Stimulated activated CD8-positive, alpha-beta memory T cell treated with anti-CD3 and anti-CD28 coated beads, Interleukin-7, amount 100 ng/mL, for 48 hours (primary cell): Measurements from ENCODE around the gene ACOX1.

ENCODE experiments used
- DNase-seq, 2 donors: peaks; one replicate each; pipeline ENCODE4 v3.0.0-alpha.2; 2020; ENCODE audit warnings: low read depth in 1 of 2; ENCODE audit errors: extremely low read depth in 1 of 2

ACOX1 gene

DNA sequence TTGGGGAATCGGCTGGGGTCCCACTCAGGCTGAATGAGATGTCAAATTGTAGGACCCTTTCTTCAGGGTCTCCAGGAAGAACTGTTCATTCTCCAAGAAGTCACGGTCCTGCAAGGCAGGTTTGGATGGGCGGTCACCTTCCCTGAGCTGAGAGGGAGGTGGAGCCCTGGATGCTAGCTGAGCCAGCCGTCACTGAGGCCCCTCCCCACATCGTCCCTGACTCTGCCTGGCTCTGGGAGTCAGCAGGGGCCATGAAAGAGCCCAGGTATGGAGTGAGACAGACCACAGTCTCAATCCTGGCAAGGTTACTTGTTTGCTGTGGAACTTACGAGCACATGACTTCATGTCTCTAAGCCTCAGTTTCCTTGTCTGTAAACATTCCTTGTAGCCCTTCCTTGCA, 68.3 kb downstream of the ACOX1 start:
- DNase-seq, result no peak

DNA sequence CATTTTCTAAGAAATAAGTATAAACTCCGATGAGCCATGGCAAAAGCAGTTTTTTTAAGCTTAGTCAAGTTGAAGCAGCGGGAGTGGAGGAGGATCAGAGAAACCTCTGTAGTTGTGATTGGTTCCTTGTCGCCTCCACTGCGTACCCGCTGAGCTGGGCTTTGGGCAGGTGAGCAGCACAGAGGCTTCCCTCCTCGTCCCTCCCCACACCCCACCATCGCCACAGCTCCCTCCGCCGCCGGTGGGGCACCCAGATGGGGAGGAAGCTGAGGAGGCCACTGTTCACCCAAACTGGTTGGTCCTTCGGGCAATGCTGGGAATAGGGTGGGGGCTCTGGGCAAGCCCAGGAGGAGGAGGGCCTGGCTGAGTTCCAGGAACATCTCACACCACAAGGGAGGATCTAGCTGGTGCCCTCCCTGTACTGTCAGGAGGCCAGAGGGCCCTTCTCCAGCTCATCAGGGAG, 69.1 kb downstream of the ACOX1 start:
- DNase-seq, result no peak

DNA sequence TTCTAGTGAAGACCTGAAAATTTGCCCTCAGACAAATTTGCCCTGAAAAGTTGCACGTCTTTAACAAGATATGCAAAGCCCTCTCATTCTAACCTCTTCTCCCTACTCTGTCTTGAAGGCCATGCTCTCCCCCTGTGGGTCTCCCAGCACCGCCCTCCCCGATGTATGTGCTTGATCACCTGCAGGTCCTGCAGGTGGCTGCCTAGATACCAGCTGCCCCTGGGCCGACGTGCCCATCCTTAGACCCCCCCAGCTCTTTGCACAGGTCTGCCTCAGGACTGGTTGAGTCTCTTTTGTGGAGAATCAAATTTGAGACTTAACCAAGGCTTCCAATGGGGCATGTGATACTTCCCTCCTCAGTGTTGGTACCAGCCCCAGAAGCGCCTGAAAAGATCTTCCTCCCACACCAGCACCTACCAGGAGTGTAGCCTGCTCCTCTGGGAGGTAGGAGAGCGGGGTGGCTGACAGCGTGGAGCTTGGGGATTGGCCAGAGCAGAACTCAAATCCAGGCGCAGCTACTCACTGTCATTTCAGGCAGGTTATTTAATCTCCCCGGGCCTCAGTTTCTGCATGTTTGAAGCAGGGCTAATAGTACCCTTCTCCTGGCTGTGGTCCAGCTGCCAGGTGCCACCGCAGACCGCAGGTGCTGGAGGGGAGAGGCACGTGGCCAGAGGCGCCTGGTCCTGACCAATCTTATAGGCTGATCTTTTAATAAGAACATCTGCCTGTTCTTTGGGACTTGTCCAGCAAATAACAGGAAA, 69.7 kb downstream of the ACOX1 start:
- no peak for DNase-seq

DNA sequence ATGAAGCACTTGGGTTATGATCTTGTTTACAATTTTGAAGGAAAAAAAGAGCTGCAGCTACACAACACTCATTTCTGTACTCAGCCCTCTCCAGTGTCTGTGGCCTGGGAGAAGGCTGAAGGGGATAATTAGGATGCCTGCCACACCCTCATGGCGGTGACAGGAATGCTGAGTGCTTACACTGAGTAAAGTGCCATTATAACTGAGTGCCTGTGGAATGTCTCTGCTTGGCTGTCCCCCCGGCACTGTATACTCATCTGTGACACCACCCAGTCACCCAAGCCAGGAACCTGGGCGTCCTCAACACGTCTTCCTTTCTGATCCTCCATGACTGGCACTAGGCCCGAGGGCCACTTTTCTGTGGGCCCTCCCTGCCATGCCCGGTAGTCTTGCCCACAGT, 70.8 kb downstream of the ACOX1 start:
- DNase-seq, result no peak

- no peak for DNase-seq
Measured at GRCh38 chr17:75906143-75906884, 72.7 kb downstream of the ACOX1 start.

- peak; percentile 91 to 96 for DNase-seq
Measured at GRCh38 chr17:75904749-75905521, 74.0 kb downstream of the ACOX1 start, which contains the start of gene MRPL38. MRPL38 (minus strand) TSS chr17:75904884; CDS start chr17:75904875, 9 bp downstream.

GRCh38 chr17:75902406-75902805, 76.6 kb downstream of the ACOX1 start:
- DNase-seq, result no peak

DNA sequence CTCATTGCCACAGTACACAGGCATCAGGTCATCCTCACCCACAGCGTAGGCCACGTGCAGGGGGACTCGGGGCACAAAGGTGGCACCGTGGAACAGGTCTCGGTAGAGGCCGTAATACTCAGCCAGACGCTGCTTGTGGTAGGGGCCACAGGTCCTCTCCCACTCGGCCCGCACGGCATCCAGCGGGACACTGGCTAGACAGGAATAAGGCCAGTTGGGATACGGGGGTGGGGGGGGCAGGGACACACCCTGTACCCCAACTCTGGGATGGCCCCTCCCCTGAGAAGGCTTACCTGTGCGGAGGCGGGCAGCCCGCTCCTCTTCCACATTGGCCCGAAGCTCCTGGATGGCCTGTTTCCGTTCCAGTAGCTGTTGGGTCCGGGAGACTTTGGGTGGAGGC, 77.2 kb downstream of the ACOX1 start:
- no peak for DNase-seq

- no peak for DNase-seq
Measured at GRCh38 chr17:75900691-75901533, 78.1 kb downstream of the ACOX1 start.

DNA sequence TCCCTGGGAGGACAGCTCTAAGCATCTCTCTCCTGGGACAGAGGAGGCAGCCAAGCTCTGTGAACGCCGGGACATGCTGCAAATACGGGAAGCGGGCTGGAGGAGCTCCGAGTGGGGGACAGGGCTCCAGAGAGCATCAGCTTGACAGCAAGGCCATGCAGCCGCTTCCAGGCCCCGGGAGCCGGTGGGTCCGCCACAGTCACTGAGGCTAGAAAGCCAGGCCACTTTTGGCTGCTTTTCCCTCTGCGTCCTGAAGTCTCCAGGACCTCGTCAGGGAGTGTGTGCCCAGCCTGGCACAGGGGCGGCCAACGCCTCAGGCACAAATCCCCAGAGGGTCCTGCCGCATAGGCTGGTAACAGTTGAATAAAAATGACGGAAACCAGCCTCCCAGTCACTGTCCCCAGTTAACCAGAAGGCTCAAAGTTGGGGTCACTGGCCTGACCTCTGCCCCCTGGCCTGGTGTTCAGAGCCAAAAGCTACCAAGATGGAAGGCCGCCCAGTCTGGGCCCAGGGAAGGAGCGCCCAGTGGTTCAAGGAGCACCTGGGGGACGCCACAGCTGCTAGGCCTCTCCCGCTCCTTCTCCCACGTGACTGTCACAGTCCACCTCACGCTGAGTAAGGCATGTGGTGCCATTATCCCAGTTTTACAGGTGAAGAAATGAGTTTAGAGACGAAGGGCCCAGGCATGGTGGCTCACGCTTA, 79.0 kb downstream of the ACOX1 start:
- DNase-seq, result no peak

GRCh38 chr17:75899353-75899752, 79.6 kb downstream of the ACOX1 start:
- DNase-seq, result no peak

- no peak for DNase-seq
Measured at GRCh38 chr17:75898791-75899190, 80.2 kb downstream of the ACOX1 start.

DNA sequence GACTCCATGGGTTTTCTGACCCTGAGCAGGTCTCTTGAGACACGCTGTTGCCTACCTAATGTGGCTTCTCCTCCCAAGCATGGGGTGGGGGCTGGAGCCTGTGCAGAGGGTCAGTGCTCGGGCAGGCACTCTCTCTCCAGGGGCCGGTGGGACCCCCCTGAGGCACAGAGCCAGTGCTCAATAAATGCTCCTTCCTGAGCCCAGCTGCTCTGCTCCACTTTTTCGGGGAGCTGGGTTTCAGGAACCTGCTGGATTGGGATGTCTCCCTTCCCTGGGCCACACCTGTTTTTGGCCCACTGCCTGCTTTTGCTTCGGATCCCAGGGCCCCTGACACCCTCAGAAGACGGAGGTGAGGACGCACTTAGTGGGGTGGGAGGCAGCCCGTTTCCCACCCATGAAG, 80.9 kb downstream of the ACOX1 start:
- DNase-seq, result no peak

DNA sequence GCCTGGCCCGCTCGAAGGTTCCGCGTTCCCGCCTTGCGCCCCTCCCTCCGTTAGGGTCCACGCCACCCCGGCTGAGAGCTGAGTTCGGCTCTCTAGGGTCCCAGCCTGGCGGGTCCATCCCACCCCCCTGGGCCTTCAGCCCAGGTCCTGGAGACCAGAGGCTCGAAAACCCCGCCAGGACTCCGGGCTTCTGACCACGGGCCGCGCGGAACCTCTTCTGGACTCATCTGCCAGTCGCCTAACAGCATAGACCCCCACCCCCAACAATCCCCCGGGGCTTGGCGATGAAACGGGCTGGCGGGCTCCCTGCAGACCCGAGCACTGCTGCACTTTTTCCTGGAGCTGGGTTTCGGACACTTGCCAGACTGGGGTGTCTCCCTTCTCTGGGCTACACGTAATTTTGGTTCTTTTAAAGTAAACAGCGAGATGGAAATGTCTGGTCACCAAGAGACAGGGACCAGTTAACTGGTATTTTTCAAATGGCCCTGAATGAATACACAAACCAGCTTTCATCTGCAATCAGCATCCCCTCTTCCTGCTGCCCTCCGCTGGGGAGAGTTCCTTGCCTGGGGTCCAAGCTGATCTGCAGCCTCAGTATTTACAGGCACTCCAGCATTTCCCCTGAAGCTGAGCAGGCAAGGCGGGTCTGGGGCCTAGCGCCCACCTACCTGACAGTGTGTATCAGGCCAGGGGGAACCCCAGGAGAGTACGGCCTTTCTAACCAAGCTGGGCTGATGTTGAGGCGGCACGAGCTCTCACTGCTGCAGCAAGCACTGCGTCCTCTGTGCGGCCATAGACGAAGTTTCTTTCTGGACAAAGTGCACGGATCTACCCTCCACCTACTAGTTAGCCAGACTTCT, 81.6 kb downstream of the ACOX1 start:
- DNase-seq, result no peak

DNA sequence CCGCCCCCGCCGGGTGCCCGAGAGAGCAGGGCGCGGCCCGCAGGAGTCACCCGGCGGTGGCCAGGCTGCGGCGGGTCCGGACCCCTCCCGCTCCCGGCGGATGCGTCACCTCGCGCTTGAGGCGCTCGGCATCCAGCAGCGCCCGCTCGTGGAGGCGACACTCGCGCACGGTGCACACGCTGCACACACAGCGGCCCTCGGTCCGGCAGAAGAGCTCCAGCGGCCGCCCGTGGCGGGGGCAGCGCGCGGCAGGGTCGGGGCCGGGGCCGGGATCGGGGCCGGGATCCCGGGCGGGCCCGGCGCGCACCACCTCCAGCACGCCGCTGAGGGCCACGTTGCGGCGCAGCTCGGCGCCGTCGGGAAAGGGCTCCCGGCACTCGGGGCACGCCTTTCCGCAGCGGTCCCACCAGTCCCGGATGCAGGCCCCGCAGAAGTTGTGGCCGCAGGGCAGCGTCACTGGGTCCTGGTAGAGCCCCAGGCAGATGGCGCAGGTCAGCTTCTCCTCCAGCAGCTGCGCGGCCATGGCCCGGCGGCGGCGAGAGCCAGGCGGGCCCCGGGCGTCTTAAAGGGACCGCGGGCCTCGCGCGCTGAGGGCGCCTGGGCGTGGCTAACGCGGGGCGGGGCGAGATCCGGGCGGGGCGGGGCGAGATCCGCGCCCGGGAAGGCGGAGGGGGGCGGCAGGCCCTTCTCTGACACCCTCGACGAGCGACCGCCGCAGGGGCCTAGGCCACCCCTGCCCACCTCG, 82.4 kb downstream of the ACOX1 start, which contains the start of gene TRIM65:
Gene TRIM65, minus strand, starts transcription at position 537 of the 745 bp plus-strand sequence. Its CDS starts 14 bp downstream, at position 523.
- peak; percentile 72 to 73 for DNase-seq

DNA sequence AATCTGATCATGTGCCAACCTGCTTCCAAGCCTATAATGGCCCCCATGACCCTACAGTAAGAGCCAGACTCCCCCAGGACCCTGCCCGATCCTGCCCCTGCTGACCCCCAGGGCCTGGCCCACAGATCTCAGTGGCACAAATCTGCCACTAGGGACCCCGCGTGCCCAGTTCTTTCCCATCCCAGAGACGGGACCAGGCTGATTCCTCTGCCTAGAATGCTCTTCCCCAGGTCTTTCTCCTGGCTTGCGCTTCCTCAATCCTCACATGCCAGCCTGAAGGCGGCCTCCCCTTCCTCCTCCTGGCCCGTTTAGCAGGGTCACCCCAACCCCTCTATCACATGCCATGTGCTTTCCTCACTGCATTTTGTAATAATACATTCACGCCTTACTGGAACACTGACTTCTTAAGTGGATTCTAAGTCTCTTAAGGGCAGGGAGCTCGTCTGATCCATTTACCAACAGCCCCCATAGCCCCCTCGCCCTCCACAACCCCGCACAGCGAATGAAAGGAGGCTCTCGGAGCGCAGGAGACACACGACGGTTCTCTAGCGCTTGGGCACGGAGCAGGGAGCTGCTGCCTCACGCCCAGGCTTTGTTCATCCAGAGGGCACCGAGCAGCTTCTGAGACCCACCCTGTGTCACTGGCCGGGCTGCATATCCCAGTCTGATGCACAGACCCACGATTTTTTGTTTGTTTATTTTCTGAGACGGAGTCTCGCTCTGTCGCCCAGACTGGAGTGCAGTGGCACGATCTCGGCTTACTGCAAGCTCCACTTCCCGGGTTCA, 83.4 kb downstream of the ACOX1 start:
- DNase-seq, result no peak

DNA sequence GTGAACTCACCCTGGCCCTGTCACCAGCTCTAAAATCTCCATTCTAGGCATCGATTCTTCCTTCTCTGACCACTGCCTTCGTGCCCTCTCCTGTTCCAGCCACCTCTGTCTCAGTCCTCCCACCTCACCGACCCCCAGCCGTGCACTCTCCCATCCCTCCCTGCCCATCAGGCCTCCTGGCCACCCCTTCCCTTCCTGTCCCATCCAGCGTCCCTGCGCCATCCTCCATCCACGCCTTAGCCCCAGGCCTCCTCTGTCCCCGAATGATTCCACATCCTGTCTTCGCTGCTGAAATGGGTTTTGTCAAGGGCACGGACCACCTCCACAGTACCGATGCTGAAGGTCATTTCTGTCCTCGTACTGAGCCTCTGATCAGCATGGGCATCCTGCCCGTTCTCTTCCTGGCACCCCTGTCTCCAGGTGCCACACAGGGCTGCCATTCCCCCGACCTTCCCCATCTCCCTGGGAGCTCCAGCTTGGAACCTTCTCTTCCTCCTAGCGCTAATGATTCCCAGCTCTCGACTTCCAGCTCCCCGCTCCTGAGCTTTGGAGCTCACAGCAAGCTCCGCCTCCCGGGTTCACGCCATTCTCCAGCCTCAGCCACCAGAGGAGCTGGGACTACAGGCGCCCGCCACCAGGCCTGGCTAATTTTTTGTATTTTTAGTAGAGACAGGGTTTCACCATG, 84.8 kb downstream of the ACOX1 start:
- no peak for DNase-seq
